ENCODE measurements around the gene GTPBP1. TPM values are rescaled to one million over a fixed set of nuclear protein-coding genes. Genes with fewer than 3 reads are reported as not detected.

Gene GTPBP1
- total RNA-seq, 1 experiment from 2014 or later: 108 TPM

DNA sequence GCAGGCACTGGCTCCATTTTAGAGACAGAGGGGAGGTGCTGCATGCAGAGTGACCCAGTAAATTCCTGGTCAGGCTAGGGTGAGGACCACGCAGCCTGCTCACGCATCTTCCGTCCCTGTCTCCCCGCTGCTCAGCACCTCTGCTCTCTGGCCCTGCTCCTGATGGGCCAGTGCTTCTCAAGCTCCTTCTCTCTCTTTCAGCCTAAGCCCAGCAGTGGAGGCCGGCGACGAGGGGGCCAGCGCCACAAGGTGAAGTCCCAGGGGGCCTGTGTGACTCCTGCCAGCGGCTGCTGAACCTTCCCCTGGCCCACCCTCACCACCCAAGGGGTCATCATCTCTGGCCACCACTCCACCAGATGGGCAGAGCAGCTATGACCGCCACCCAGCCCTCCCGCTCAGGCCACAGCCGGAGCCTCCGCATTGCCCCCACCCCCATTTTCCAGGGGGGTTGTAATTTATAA, 24.7 kb downstream of the GTPBP1 start:
- Mint-ChIP-seq H3K36me3 (ENCODE audit: insufficient read depth in 1 of 3, low read depth in 3 of 3) (peaks cover 40 to 98% (median 76%) of the 10 kb centered on the region in 3 experiments; a peak in 6 of 7 replicates), H3K4me1 (0 out of 4 replicates have a peak, but pooled peaks cover 0 to 3% of the 10 kb centered on the region in 2 experiments), H3K27me3 (ENCODE audit: low read depth) (no peaks in the 10 kb centered on the region), H3K9me3 (no peaks in the 10 kb centered on the region), H3K4me3 (no peak overlapping the region), H3K27ac (no peak overlapping the region)
- no peak overlapping the region for H4K5ac ChIP-seq (ENCODE audit: insufficient read length, low read depth, low read length)
- no peak overlapping the region for H3K9ac ChIP-seq (ENCODE audit: extremely low read depth, insufficient read length, low read length)
- H3K79me1 ChIP-seq (ENCODE audit: insufficient read depth, low read depth, low read length, poor library complexity, severe bottlenecking): no peaks in the 10 kb centered on the region
- H3T11ph ChIP-seq (ENCODE audit: low read length): no peak overlapping the region
- H3K18ac ChIP-seq (ENCODE audit: insufficient read length, low read depth, low read length): no peak overlapping the region
- H2BK15ac ChIP-seq (ENCODE audit: low read depth, low read length): no peak overlapping the region
- no peak overlapping the region for H3K23ac ChIP-seq (ENCODE audit: insufficient read length, low read depth, low read length)
- H3K4ac ChIP-seq (ENCODE audit: low read depth, low read length): no peak overlapping the region
- H4K8ac ChIP-seq (replicated peaks; ENCODE audit: insufficient read length, low read depth, low read length): no peak overlapping the region
- H3K79me2 ChIP-seq (ENCODE audit: insufficient read depth, low read length): no peaks in the 10 kb centered on the region
- H2BK20ac ChIP-seq (ENCODE audit: low read depth, low read length, poor library complexity, severe bottlenecking): no peak overlapping the region
- no peak overlapping the region for H2AK5ac ChIP-seq (ENCODE audit: insufficient read length, low read length)
- H3K27me3 ChIP-seq (ENCODE audit: insufficient read depth, low read length): no peaks in the 10 kb centered on the region
- TF ChIP-seq, protein P1, sequence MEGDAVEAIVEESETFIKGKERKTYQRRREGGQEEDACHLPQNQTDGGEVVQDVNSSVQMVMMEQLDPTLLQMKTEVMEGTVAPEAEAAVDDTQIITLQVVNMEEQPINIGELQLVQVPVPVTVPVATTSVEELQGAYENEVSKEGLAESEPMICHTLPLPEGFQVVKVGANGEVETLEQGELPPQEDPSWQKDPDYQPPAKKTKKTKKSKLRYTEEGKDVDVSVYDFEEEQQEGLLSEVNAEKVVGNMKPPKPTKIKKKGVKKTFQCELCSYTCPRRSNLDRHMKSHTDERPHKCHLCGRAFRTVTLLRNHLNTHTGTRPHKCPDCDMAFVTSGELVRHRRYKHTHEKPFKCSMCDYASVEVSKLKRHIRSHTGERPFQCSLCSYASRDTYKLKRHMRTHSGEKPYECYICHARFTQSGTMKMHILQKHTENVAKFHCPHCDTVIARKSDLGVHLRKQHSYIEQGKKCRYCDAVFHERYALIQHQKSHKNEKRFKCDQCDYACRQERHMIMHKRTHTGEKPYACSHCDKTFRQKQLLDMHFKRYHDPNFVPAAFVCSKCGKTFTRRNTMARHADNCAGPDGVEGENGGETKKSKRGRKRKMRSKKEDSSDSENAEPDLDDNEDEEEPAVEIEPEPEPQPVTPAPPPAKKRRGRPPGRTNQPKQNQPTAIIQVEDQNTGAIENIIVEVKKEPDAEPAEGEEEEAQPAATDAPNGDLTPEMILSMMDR (conservative IDR thresholded peaks at IDR 0.05): no peak
- DNase-seq: no peak
- no peak overlapping the region for H2BK120ac ChIP-seq (ENCODE audit: low read depth, low read length, poor library complexity, severe bottlenecking)
- no peak overlapping the region for H3K27ac ChIP-seq (ENCODE audit: insufficient read length, low read depth, low read length)
- H4K20me1 ChIP-seq (ENCODE audit: control insufficient read depth, insufficient read depth, insufficient read length): no peaks in the 10 kb centered on the region
- no peak overlapping the region for H2BK12ac ChIP-seq (ENCODE audit: insufficient read length, low read depth, low read length)
- no peak overlapping the region for H3K4me2 ChIP-seq (ENCODE audit: insufficient read depth, insufficient read length, low read length)
- H3K14ac ChIP-seq (ENCODE audit: insufficient read depth, low read length): no peak overlapping the region
- no peak overlapping the region for H4K91ac ChIP-seq (ENCODE audit: insufficient read length, low read depth, low read length)
- H3K9me3 ChIP-seq (ENCODE audit: control insufficient read depth, low read depth, low read length): no peaks in the 10 kb centered on the region
- WGBS (ENCODE audit: extremely low coverage, insufficient read length, low lambda C conversion rate): no CpG with 5 or more reads among the region's 13 CpGs
- no peak overlapping the region for H2BK5ac ChIP-seq (ENCODE audit: insufficient read length, low read length)
- no peaks in the 10 kb centered on the region for H3K23me2 ChIP-seq (ENCODE audit: insufficient read length, low read depth, low read length, poor library complexity, severe bottlenecking)
- no peak overlapping the region for H3K56ac ChIP-seq (ENCODE audit: insufficient read length, low read depth, low read length)
- H3K4me1 ChIP-seq (ENCODE audit: insufficient read depth, low read length): no peaks in the 10 kb centered on the region
- no peak overlapping the region for H2AFZ ChIP-seq (ENCODE audit: low read length)

Measured in H9 (cell line).